GM23338 (cell line): ENCODE measurements around the gene TMEFF1. TPM values are rescaled to one million over a fixed set of nuclear protein-coding genes. Genes with fewer than 3 reads are reported as not detected.

ENCODE experiments used
- ATAC-seq: fragments of 200-7000 bp; cut with Tn5 transposase; 3 replicates; pipeline ENCODE4 v1.9.1; 2020
- DNase-seq: peaks from one replicate; pipeline ENCODE4 v3.0.0-alpha.2; 2015; ENCODE audit warnings: low spot score
- H2AFZ ChIP-seq: fragments of 200-600 bp; sonication (generic); 2 replicates; pipeline ENCODE4 v1.8.0; 2016; ENCODE audit warnings: antibody characterized with exemption, mild to moderate bottlenecking, moderate library complexity
- H3F3A ChIP-seq: fragments of 200-600 bp; sonication (generic); replicated peaks from 2 replicates; pipeline ENCODE4 v1.8.0; 2017; ENCODE audit warnings: antibody characterized with exemption, mixed run types, low read depth
- H3K27ac ChIP-seq: fragments of 200-600 bp; sonication (generic); 2 replicates; pipeline ENCODE4 v1.6.1; 2016; ENCODE audit warnings: low read depth
- H3K27me3 ChIP-seq: fragments of 200-600 bp; sonication (generic); 2 replicates; pipeline ENCODE4 v1.8.0; 2016; ENCODE audit warnings: mild to moderate bottlenecking, mixed run types, moderate library complexity; ENCODE audit not compliant: insufficient read depth
- H3K36me3 ChIP-seq: fragments of 200-600 bp; sonication (generic); 2 replicates; pipeline ENCODE4 v1.8.0; 2016; ENCODE audit warnings: mild to moderate bottlenecking; ENCODE audit not compliant: insufficient read depth
- H3K4me1 ChIP-seq: fragments of 200-600 bp; sonication (generic); 2 replicates; pipeline ENCODE4 v1.8.0; 2016; ENCODE audit warnings: mild to moderate bottlenecking, moderate library complexity; ENCODE audit not compliant: insufficient read depth
- H3K4me2 ChIP-seq: fragments of 200-600 bp; sonication (generic); 2 replicates; pipeline ENCODE4 v1.7.1; 2017; ENCODE audit warnings: mixed run types
- H3K4me3 ChIP-seq: fragments of 200-600 bp; sonication (generic); 2 replicates; pipeline ENCODE4 v1.6.1; 2016; ENCODE audit warnings: mixed run types
- H3K79me2 ChIP-seq: fragments of 200-600 bp; sonication (generic); replicated peaks from 2 replicates; pipeline ENCODE4 v1.8.0; 2017; ENCODE audit warnings: mild to moderate bottlenecking; ENCODE audit not compliant: insufficient read depth
- H3K9me2 ChIP-seq: fragments of 200-600 bp; sonication (generic); 2 replicates; pipeline ENCODE4 v1.8.0; 2017; ENCODE audit not compliant: insufficient read depth
- H4K20me1 ChIP-seq: fragments of 200-600 bp; sonication (generic); replicated peaks from 2 replicates; pipeline ENCODE4 v1.8.0; 2017; ENCODE audit warnings: mild to moderate bottlenecking; ENCODE audit not compliant: insufficient read depth
- H3K27ac Mint-ChIP-seq: 2 replicates; pipeline ENCODE4 v1.8.0; 2020; ENCODE audit warnings: inconsistent platforms, mild to moderate bottlenecking, moderate library complexity, mixed read lengths
- H3K27me3 Mint-ChIP-seq: 3 replicates; pipeline ENCODE4 v1.8.0; 2022; ENCODE audit warnings: low read depth, mild to moderate bottlenecking, moderate library complexity, mixed read lengths, inconsistent platforms; ENCODE audit not compliant: insufficient read depth, poor library complexity
- H3K36me3 Mint-ChIP-seq: 3 replicates; pipeline ENCODE4 v1.8.0; 2021; ENCODE audit warnings: low read depth, mild to moderate bottlenecking, inconsistent platforms, moderate library complexity, mixed read lengths
- H3K4me1 Mint-ChIP-seq: 3 replicates; pipeline ENCODE4 v1.8.0; 2020; ENCODE audit warnings: mild to moderate bottlenecking, inconsistent platforms, mixed read lengths
- H3K4me3 Mint-ChIP-seq: 3 replicates; pipeline ENCODE4 v1.8.0; 2021; ENCODE audit warnings: moderate library complexity, mild to moderate bottlenecking, inconsistent platforms, mixed read lengths
- H3K9me3 Mint-ChIP-seq: 3 replicates; pipeline ENCODE4 v1.8.0; 2020; ENCODE audit warnings: moderate library complexity, mild to moderate bottlenecking, inconsistent platforms, mixed read lengths
- CREB1 ChIP-seq: fragments of 250-450 bp; sonication (Bioruptor Pico); IDR thresholded peaks from 2 replicates; pipeline ENCODE4 v1.5.0; 2020; ENCODE audit warnings: low read depth, mild to moderate bottlenecking, moderate library complexity
- EZH2 ChIP-seq: fragments of 200-600 bp; sonication (generic); IDR thresholded peaks from one replicate; pipeline ENCODE4 v1.8.0; 2017; ENCODE audit warnings: antibody characterized with exemption, mild to moderate bottlenecking, low read depth; ENCODE audit not compliant: unreplicated experiment
- EZH2phosphoT487 ChIP-seq: fragments of 200-600 bp; sonication (generic); IDR thresholded peaks from one replicate; pipeline ENCODE4 v1.8.1; 2018; ENCODE audit warnings: antibody characterized with exemption; ENCODE audit not compliant: unreplicated experiment
- JUNB ChIP-seq: IDR thresholded peaks from one replicate; pipeline ENCODE4 v1.6.1; 2016; ENCODE audit warnings: antibody characterized with exemption; ENCODE audit not compliant: unreplicated experiment
- NANOG ChIP-seq: IDR thresholded peaks from 2 replicates; pipeline ENCODE4 v1.6.1; 2016; ENCODE audit warnings: antibody characterized with exemption, borderline replicate concordance
- POLR2AphosphoS5 ChIP-seq: IDR thresholded peaks from 2 replicates; pipeline ENCODE4 v1.6.1; 2016; ENCODE audit warnings: antibody characterized with exemption, low read depth
- STAT1 ChIP-seq: IDR thresholded peaks from one replicate; pipeline ENCODE4 v1.6.1; 2016; ENCODE audit warnings: antibody characterized with exemption; ENCODE audit not compliant: unreplicated experiment
- ZNF114 ChIP-seq: fragments of 250-450 bp; sonication (Bioruptor Pico); IDR thresholded peaks from 2 replicates; pipeline ENCODE4 v1.5.0; 2020; ENCODE audit warnings: mild to moderate bottlenecking, moderate library complexity
- ZNF331 ChIP-seq: fragments of 250-450 bp; sonication (Bioruptor Pico); IDR thresholded peaks from 2 replicates; pipeline ENCODE4 v1.5.0; 2020; ENCODE audit warnings: low read depth, mild to moderate bottlenecking, moderate library complexity
- polyA plus RNA-seq: library from polyadenylated mRNA; unstranded; fragments of >200 nt; fragmentation: Nextera tagmentation; extraction: Ambion mirVana; gene quantifications from 2 replicates; pipeline ENCODE4 v1.2.1, GENCODE V29; 2016
- total RNA-seq: library from RNA; depleted of rRNA; stranded (reverse); fragments of >200 nt; shearing (Covaris generic); gene quantifications from 2 replicates; pipeline ENCODE4 v1.2.3, GENCODE V29; 2014
- TF ChIP-seq, protein P1 (sequence below), 2 experiments: fragments of 200-600 bp in 1 of 2; sonication (generic) in 1 of 2; conservative IDR thresholded peaks; 2 replicates each; pipeline versions ENCODE4 v1.5.1 to v1.6.1; 2016 to 2017; ENCODE audit warnings: antibody characterized with exemption in 2 of 2, low read depth in 2 of 2, mild to moderate bottlenecking in 2 of 2, moderate library complexity in 1 of 2
- TF ChIP-seq, protein P2 (sequence below): IDR thresholded peaks from 2 replicates; pipeline ENCODE4 v1.6.1; 2016; ENCODE audit warnings: antibody characterized with exemption
- TF ChIP-seq, protein P3 (sequence below): fragments of 250-450 bp; sonication (Bioruptor Pico); IDR thresholded peaks from 2 replicates; pipeline ENCODE4 v1.5.0; 2020; ENCODE audit warnings: mild to moderate bottlenecking, moderate library complexity
- TF ChIP-seq, protein P4 (sequence below): IDR thresholded peaks from one replicate; pipeline ENCODE4 v1.6.1; 2018; ENCODE audit warnings: antibody characterized with exemption; ENCODE audit not compliant: unreplicated experiment

TMEFF1 gene
- total and polyA plus RNA-seq, 2 experiments from 2014 or later = 6.6 to 85.2 TPM

DNA sequence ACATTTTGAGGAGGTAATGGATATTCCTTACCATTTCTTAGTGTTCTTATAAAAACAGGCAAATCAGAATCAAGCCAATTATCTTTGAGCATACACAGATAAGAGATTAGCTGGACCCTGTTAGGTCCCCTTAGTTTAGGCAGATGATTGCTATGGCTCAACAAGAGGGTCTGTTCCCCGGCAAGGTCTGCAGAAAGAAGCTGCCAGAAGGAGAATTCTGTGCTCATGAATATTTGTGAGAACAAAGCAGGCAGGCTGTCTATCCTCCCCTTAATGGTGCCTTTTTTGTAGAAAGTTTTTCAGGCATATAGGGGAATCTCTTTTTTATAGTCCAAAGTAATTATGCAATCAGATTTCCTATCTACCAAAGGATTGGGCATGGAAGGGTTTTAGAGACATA lies 132.5 kb downstream of the TMEFF1 start:
- H3K4me2 ChIP-seq = no peak overlapping the region
- ATAC-seq (no peak), DNase-seq (no peak)
- no peaks in the 10 kb centered on the region for H3F3A ChIP-seq
- peaks cover 4% of the 10 kb centered on the region; the same call in 1 of the 2 replicates for H3K4me1 ChIP-seq
- H3K79me2 ChIP-seq = no peaks in the 10 kb centered on the region
- Mint-ChIP-seq H3K4me1 (peaks cover 17% of the 10 kb centered on the region), H3K27me3 (peaks cover 2% of the 10 kb centered on the region), H3K36me3 (no peaks in the 10 kb centered on the region; the same call in 2 of the 3 replicates), H3K4me3 (no peak overlapping the region), H3K9me3 (no peaks in the 10 kb centered on the region; the same call in 2 of the 3 replicates), H3K27ac (no peak overlapping the region)
- H2AFZ ChIP-seq = no peak overlapping the region
- no peak overlapping the region for H3K27ac ChIP-seq
- no peak overlapping the region for H3K4me3 ChIP-seq
- no peaks in the 10 kb centered on the region for H3K9me2 ChIP-seq
- H4K20me1 ChIP-seq = no peaks in the 10 kb centered on the region
- H3K36me3 ChIP-seq = no peaks in the 10 kb centered on the region
- H3K27me3 ChIP-seq = no peaks in the 10 kb centered on the region
- TF ChIP-seq, protein P1, sequence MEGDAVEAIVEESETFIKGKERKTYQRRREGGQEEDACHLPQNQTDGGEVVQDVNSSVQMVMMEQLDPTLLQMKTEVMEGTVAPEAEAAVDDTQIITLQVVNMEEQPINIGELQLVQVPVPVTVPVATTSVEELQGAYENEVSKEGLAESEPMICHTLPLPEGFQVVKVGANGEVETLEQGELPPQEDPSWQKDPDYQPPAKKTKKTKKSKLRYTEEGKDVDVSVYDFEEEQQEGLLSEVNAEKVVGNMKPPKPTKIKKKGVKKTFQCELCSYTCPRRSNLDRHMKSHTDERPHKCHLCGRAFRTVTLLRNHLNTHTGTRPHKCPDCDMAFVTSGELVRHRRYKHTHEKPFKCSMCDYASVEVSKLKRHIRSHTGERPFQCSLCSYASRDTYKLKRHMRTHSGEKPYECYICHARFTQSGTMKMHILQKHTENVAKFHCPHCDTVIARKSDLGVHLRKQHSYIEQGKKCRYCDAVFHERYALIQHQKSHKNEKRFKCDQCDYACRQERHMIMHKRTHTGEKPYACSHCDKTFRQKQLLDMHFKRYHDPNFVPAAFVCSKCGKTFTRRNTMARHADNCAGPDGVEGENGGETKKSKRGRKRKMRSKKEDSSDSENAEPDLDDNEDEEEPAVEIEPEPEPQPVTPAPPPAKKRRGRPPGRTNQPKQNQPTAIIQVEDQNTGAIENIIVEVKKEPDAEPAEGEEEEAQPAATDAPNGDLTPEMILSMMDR (conservative IDR thresholded peaks at IDR 0.05; ENCODE audit: low read depth in 2 of 2) = no peak
- TF ChIP-seq, protein P2, sequence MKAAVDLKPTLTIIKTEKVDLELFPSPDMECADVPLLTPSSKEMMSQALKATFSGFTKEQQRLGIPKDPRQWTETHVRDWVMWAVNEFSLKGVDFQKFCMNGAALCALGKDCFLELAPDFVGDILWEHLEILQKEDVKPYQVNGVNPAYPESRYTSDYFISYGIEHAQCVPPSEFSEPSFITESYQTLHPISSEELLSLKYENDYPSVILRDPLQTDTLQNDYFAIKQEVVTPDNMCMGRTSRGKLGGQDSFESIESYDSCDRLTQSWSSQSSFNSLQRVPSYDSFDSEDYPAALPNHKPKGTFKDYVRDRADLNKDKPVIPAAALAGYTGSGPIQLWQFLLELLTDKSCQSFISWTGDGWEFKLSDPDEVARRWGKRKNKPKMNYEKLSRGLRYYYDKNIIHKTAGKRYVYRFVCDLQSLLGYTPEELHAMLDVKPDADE = no peak
- no peak for TF ChIP-seq EZH2phosphoT487
- TF ChIP-seq EZH2 = no peak
- TF ChIP-seq STAT1 = no peak
- TF ChIP-seq ZNF331 = no peak
- TF ChIP-seq, protein P3, sequence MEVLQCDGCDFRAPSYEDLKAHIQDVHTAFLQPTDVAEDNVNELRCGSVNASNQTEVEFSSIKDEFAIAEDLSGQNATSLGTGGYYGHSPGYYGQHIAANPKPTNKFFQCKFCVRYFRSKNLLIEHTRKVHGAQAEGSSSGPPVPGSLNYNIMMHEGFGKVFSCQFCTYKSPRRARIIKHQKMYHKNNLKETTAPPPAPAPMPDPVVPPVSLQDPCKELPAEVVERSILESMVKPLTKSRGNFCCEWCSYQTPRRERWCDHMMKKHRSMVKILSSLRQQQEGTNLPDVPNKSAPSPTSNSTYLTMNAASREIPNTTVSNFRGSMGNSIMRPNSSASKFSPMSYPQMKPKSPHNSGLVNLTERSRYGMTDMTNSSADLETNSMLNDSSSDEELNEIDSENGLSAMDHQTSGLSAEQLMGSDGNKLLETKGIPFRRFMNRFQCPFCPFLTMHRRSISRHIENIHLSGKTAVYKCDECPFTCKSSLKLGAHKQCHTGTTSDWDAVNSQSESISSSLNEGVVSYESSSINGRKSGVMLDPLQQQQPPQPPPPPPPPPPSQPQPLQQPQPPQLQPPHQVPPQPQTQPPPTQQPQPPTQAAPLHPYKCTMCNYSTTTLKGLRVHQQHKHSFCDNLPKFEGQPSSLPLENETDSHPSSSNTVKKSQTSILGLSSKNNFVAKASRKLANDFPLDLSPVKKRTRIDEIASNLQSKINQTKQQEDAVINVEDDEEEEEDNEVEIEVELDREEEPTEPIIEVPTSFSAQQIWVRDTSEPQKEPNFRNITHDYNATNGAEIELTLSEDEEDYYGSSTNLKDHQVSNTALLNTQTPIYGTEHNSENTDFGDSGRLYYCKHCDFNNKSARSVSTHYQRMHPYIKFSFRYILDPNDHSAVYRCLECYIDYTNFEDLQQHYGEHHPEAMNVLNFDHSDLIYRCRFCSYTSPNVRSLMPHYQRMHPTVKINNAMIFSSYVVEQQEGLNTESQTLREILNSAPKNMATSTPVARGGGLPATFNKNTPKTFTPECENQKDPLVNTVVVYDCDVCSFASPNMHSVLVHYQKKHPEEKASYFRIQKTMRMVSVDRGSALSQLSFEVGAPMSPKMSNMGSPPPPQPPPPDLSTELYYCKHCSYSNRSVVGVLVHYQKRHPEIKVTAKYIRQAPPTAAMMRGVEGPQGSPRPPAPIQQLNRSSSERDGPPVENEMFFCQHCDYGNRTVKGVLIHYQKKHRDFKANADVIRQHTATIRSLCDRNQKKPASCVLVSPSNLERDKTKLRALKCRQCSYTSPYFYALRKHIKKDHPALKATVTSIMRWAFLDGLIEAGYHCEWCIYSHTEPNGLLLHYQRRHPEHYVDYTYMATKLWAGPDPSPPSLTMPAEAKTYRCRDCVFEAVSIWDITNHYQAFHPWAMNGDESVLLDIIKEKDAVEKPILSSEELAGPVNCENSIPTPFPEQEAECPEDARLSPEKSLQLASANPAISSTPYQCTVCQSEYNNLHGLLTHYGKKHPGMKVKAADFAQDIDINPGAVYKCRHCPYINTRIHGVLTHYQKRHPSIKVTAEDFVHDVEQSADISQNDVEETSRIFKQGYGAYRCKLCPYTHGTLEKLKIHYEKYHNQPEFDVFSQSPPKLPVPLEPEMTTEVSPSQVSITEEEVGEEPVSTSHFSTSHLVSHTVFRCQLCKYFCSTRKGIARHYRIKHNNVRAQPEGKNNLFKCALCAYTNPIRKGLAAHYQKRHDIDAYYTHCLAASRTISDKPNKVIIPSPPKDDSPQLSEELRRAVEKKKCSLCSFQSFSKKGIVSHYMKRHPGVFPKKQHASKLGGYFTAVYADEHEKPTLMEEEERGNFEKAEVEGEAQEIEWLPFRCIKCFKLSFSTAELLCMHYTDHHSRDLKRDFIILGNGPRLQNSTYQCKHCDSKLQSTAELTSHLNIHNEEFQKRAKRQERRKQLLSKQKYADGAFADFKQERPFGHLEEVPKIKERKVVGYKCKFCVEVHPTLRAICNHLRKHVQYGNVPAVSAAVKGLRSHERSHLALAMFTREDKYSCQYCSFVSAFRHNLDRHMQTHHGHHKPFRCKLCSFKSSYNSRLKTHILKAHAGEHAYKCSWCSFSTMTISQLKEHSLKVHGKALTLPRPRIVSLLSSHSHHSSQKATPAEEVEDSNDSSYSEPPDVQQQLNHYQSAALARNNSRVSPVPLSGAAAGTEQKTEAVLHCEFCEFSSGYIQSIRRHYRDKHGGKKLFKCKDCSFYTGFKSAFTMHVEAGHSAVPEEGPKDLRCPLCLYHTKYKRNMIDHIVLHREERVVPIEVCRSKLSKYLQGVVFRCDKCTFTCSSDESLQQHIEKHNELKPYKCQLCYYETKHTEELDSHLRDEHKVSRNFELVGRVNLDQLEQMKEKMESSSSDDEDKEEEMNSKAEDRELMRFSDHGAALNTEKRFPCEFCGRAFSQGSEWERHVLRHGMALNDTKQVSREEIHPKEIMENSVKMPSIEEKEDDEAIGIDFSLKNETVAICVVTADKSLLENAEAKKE (CRISPR knock-in tag) = no peak
- no peak for TF ChIP-seq NANOG
- TF ChIP-seq JUNB = no peak
- no peak for TF ChIP-seq ZNF114 (CRISPR knock-in tag)
- no peak for TF ChIP-seq POLR2AphosphoS5
- TF ChIP-seq, protein P4, sequence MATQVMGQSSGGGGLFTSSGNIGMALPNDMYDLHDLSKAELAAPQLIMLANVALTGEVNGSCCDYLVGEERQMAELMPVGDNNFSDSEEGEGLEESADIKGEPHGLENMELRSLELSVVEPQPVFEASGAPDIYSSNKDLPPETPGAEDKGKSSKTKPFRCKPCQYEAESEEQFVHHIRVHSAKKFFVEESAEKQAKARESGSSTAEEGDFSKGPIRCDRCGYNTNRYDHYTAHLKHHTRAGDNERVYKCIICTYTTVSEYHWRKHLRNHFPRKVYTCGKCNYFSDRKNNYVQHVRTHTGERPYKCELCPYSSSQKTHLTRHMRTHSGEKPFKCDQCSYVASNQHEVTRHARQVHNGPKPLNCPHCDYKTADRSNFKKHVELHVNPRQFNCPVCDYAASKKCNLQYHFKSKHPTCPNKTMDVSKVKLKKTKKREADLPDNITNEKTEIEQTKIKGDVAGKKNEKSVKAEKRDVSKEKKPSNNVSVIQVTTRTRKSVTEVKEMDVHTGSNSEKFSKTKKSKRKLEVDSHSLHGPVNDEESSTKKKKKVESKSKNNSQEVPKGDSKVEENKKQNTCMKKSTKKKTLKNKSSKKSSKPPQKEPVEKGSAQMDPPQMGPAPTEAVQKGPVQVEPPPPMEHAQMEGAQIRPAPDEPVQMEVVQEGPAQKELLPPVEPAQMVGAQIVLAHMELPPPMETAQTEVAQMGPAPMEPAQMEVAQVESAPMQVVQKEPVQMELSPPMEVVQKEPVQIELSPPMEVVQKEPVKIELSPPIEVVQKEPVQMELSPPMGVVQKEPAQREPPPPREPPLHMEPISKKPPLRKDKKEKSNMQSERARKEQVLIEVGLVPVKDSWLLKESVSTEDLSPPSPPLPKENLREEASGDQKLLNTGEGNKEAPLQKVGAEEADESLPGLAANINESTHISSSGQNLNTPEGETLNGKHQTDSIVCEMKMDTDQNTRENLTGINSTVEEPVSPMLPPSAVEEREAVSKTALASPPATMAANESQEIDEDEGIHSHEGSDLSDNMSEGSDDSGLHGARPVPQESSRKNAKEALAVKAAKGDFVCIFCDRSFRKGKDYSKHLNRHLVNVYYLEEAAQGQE = no peak
- no peak for TF ChIP-seq CREB1 (CRISPR knock-in tag)
